HG03342 (cell line): ENCODE results near the gene LCLAT1.
"Not testable (repeated sequence)": the region's sequence is repeated elsewhere in the genome, so short reads cannot be mapped to it uniquely, and the experiment has no call there.

Experiments
- ATAC-seq: cut with Tn5 transposase; IDR thresholded peaks from one replicate; pipeline ENCODE4 v1.9.1; 2021; ENCODE audit warnings: mild to moderate bottlenecking, moderate library complexity; ENCODE audit not compliant: unreplicated experiment

Gene LCLAT1

GRCh38 chr2:30583204-30583749, 136.2 kb downstream of the LCLAT1 start:
- ATAC-seq: no peak

GRCh38 chr2:30584116-30584515, 137.1 kb downstream of the LCLAT1 start:
- ATAC-seq: peak; percentile 66

DNA sequence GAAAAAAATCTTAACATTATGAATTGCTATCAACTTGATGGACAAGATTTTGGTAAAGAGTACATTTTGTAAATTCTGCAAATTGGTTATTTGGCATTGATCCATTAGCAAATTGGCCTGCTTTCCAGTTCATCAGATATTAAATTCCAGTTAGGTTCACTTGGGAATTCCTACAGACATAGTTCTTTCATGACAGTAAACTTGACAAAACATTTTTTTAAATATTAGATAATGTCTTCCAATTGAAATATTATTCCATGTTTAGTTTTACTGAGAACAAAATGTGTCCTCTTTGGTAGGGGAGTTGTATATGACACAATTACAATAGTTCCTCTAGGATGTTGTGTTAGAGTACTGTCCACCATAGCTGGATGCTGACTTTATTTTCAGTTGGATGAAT, 141.9 kb downstream of the LCLAT1 start:
- no peak for ATAC-seq

GRCh38 chr2:30590407-30590806, 143.4 kb downstream of the LCLAT1 start:
- no peak for ATAC-seq

GRCh38 chr2:30591186-30591585, 144.1 kb downstream of the LCLAT1 start:
- ATAC-seq: no peak

DNA sequence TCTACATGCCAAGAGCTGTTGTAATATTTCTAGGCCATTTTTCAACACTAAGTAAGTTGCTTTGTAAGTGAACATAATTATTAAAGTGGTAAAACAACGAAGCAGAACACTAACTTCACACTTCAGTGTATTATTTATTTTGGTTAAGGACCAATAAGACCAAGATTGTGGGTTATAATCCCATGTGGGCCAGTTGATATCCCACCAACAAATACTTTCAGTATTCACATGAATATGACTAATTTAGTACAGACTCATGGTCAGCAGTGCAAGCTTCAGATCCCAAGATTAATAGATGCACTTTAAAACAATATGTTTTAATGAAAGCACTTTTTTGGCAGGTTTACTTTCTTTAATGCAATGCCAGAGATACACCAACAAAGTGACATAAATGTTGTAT, 154.3 kb downstream of the LCLAT1 start:
- ATAC-seq: no peak

DNA sequence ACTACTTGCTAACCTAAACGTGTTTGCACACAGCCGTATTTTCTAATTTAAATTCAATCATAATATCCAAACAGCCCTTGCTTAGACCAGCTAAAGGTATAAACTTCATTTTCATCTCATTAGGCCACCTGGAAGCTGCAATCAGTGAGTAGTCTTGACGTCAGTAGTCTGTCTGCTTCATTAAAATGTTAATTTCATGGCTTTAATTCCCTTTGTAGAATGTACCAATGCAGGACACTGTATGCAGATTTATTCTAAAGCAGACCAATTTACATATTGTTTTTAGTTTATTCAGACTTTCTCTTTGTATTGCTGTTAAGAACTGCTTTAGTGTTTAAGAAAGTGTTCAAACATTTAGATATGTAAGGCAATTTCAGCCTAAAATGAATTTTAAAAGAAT, 158.2 kb downstream of the LCLAT1 start:
- no peak for ATAC-seq

GRCh38 chr2:30608643-30609042, 161.6 kb downstream of the LCLAT1 start:
- no peak for ATAC-seq

DNA sequence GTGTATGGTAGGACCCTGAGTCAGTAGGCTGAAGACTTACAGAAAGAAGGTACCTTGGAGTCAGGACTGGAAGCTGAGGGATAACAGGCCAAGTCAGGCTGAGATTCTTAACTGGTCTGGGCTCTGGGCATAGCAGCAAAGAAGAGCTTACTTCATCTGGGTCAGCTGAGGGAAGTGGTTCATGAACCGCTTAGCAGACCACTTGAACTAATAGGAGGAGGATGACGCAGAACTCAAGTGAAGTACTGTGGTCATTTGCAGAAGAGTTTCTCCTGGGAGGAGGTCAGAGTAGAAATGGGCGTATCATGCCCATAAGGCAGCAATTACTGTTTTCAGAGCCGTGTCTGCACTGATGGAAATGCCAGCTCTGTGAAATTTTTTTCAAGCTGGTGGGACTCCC, 164.5 kb downstream of the LCLAT1 start:
- no peak for ATAC-seq

DNA sequence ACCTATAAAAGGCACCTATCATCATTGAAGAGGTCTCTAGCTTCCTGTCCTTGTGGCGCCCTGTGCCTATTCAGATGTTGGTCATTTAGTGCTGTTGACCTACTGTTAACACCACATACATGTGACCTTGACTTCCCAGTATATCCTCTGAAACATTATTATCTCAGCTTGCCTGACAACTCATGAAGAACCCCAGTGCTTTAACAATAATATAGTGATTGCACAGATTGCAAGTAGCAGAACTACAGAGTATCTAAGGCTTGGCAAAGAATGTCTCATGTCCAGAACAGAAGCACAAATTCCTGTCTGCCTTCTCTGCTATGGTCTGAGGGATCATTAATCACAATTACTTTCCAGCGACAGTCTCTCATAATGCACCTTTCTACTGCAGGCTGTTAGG, 165.3 kb downstream of the LCLAT1 start:
- ATAC-seq: no peak

DNA sequence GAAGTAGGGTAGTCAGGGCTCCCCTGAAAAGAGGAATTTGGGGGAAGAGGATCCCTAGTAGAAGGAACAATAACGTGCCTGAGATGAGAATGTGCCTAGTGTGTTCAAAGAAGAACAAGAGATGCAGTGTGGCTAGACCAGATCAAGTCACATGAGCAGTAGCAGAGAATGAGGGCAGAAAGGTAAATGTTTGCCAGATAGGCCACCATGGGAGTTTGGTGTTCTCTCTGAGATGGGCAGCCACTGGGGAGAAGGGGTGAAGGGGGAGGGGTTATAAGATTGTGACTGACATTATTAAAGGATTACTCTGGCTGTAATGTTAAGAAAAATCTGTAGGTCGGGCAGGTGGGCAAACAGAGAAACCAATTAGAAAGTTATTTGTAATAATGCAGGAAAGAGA, 166.0 kb downstream of the LCLAT1 start:
- ATAC-seq: no peak

DNA sequence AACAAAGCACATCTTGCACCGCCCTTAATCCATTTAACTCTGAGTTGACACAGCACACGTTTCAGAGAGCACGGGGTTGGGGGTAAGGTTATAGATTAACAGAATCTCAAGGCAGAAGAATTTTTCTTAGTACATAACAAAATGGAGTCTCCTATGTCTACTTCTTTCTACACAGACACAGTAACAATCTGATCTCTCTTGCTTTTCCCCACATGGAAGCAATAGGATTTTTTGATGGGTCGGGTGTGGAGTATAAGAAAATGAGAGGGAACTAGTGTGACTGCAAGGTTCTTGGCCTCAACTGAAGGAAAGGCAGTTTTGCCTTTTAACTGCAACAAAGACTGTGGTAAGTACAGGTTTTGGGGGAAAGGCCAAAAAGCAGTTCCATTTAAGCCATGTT, 167.2 kb downstream of the LCLAT1 start:
- not testable (repeated sequence) for ATAC-seq

DNA sequence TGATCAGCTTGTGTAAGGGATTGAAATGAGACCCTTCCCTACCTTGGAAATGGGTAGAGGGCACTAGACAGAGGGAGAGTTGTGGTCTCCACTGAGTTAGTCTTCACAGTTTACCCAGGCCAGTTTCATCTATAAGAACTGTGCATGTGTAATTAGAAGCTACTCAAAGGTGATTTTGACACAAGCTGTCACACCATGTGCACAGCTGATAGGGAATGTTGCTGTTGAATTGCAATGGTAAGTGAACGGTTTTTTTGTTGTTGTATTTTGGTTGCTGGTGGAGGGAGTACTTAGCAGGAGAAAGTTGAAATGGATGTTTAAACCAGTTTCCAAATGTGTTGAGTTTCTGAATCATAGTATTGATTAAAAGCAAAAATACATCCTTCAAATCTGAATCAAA, 168.9 kb downstream of the LCLAT1 start:
- no peak for ATAC-seq

DNA sequence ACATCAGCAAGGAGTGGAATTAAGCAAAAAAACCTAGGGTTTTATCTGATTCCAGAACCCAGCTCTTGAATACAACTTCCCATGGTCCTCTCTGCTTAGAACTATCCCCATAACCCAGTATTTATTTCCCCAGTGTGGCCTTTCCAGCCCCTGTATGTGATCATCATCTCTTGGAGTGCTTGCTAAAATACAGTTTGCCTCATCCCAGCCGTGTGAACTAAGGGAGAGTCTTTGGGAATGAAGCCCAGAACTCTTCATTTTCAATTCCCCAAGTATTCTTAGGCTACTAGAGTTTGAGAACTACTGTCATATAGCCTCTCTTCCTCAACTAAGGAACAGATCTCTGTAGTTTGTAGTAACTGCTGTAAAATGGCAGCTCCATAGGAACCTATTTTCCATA, 173.1 kb downstream of the LCLAT1 start:
- no peak for ATAC-seq

DNA sequence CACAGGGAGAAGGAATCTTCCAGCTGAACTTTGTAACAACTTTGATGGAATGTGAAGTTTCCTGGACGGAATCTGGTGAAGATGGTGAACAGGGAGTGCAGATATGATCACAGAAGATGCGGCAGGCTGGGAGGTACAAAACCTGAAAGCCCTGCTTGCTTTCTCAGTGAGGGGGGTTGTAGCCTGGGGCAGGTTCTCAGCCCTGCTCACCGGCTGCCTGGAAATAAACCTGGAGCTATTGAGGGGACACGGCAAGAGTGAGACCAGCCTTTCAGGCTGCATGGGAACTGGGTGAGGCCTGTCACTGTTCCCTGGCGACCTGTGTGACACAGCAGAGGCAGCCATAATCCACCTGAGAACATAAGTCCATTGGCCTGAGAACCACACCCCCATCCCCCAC, 174.8 kb downstream of the LCLAT1 start:
- ATAC-seq: no peak

DNA sequence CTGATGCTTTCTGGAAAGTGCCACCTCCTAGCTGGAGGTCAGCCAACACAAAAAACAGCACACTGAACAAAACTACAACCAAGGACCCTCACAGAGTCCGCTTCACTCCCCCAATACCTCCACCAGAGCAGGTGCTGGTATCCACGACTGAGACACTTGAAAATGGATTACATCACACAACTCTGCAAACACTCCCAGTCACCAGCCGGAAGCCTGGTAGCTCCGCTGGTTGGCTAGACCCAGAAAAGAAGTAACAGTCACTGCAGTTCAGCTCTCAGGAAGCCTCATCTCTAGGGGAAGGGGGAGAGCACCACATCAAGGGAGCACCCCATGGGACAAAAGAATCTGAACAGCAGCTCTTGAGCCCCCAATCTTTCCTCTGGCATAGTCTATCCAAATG, 175.4 kb downstream of the LCLAT1 start:
- no peak for ATAC-seq

- ATAC-seq: no peak
Observed at GRCh38 chr2:30625276-30625675, 178.2 kb downstream of the LCLAT1 start.

- no peak for ATAC-seq
Observed at GRCh38 chr2:30625701-30626100, 178.7 kb downstream of the LCLAT1 start.

DNA sequence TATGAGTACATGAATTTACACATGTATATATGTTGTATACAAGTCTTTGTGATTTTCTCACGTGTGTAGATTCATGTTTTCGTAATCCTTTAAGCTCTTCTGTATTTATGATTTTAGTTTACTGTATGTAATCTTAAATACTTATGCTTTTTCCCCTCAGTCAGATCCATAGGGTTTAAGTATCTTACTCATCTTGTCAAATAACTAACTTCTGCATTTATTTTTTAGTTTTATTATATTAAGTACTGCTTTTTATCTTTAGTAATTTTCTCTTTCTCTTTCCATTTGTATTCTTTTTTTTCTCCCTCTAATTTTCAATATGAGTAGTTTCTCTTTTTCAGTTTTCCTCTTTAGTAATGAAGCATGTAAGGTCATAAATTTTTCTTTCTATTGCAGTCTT, 179.4 kb downstream of the LCLAT1 start:
- no peak for ATAC-seq

GRCh38 chr2:30627151-30627550, 180.1 kb downstream of the LCLAT1 start:
- no peak for ATAC-seq

DNA sequence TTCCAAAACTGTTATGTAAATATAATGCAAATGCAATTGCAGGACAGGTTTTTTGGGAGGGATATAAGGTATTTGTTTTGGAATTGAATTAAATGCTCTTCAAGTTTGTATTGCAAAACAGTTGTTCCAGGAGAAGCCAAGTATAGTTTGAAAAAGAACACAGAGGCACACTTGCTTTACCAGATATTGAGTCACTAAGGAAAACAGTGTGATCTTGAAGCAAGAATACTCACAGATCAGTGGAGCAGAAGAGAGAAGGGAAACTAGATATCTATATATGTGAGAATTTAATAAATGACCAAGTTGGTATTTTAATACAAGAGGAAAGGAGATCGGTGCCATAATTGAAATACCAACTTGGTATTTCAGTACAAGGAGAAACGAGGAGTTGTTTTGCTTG, 181.3 kb downstream of the LCLAT1 start:
- ATAC-seq: no peak

- no peak for ATAC-seq
Observed at GRCh38 chr2:30629866-30630265, 182.8 kb downstream of the LCLAT1 start.

GRCh38 chr2:30631051-30631671, 184.1 kb downstream of the LCLAT1 start:
- peak; percentile 69 for ATAC-seq
